Liver (tissue), 9 donors: ENCODE measurements around the gene IL1R2. TPM values are rescaled to one million over a fixed set of nuclear protein-coding genes. Genes with fewer than 3 reads are reported as not detected.

Experiments used
- DNase-seq: peaks from one replicate; pipeline ENCODE4 v3.0.0-alpha.2; 2017; ENCODE audit warnings: low spot score
- H3K27ac ChIP-seq, 2 donors: one replicate each; pipeline ENCODE4 v1.7.0; 2013; ENCODE audit warnings: inconsistent platforms in 2 of 2, low read length in 2 of 2, control low read depth in 1 of 2, low read depth in 1 of 2, mild to moderate bottlenecking in 1 of 2
- H3K27me3 ChIP-seq, 4 donors: one replicate each; pipeline versions ENCODE4 v1.6.1 to v1.7.0; 2013; ENCODE audit warnings: low read length in 3 of 4, inconsistent platforms in 1 of 4, mild to moderate bottlenecking in 1 of 4, moderate library complexity in 1 of 4; ENCODE audit not compliant: control insufficient read depth in 4 of 4, insufficient read depth in 4 of 4
- H3K36me3 ChIP-seq, 4 donors: one replicate each; pipeline versions ENCODE4 v1.6.1 to v1.7.0; 2013; ENCODE audit warnings: low read length in 3 of 4, mild to moderate bottlenecking in 3 of 4, low read depth in 1 of 4, moderate library complexity in 1 of 4; ENCODE audit not compliant: control insufficient read depth in 4 of 4, insufficient read depth in 3 of 4
- H3K4me1 ChIP-seq, 4 donors: one replicate each; pipeline versions ENCODE4 v1.6.1 to v1.7.0; 2013; ENCODE audit warnings: low read length in 3 of 4, mild to moderate bottlenecking in 3 of 4, moderate library complexity in 1 of 4; ENCODE audit not compliant: control insufficient read depth in 4 of 4, insufficient read depth in 4 of 4
- H3K4me3 ChIP-seq, 3 donors: one replicate each; pipeline versions ENCODE4 v1.6.1 to v1.7.0; 2013; ENCODE audit warnings: low read length in 3 of 3, control low read depth in 1 of 3, low read depth in 1 of 3, mild to moderate bottlenecking in 1 of 3
- H3K9ac ChIP-seq, 2 donors: one replicate each; pipeline ENCODE4 v1.7.0; 2013; ENCODE audit warnings: low read length in 2 of 2, mild to moderate bottlenecking in 2 of 2, moderate library complexity in 2 of 2, control low read depth in 1 of 2, low read depth in 1 of 2
- H3K9me3 ChIP-seq, 4 donors: one replicate each; pipeline versions ENCODE4 v1.6.1 to v1.7.0; 2013; ENCODE audit warnings: low read length in 3 of 4; ENCODE audit not compliant: control insufficient read depth in 4 of 4
- ATF3 ChIP-seq: IDR thresholded peaks from 2 replicates; pipeline ENCODE4 v1.6.1; 2016; ENCODE audit warnings: antibody characterized with exemption
- CTCF ChIP-seq: fragments of 150-350 bp; IDR thresholded peaks from 2 replicates; pipeline ENCODE4 v1.5.1; 2017; ENCODE audit warnings: improper control_type of control experiment, low read depth, low read length; ENCODE audit not compliant: missing input control
- EGR1 ChIP-seq, 2 donors: IDR thresholded peaks; 2 replicates each; pipeline ENCODE4 v1.6.1; 2016 to 2018; ENCODE audit warnings: antibody characterized with exemption in 2 of 2, low read depth in 2 of 2
- FOXA1 ChIP-seq: IDR thresholded peaks from 2 replicates; pipeline ENCODE4 v1.6.1; 2016; ENCODE audit warnings: antibody characterized with exemption
- FOXA2 ChIP-seq: IDR thresholded peaks from 2 replicates; pipeline ENCODE4 v1.6.1; 2016; ENCODE audit warnings: antibody characterized with exemption
- GABPA ChIP-seq, 2 donors: IDR thresholded peaks in 1 of 2; conservative IDR thresholded peaks in 1 of 2; 2 replicates each; pipeline ENCODE4 v1.6.1; 2016; ENCODE audit warnings: antibody characterized with exemption in 2 of 2, mild to moderate bottlenecking in 1 of 2, moderate library complexity in 1 of 2
- HNF4A ChIP-seq, 2 donors: conservative IDR thresholded peaks; 2 replicates each; pipeline ENCODE4 v1.6.1; 2016; ENCODE audit warnings: antibody characterized with exemption in 2 of 2, mild to moderate bottlenecking in 2 of 2
- HNF4G ChIP-seq: IDR thresholded peaks from 2 replicates; pipeline ENCODE4 v1.6.1; 2016; ENCODE audit warnings: antibody characterized with exemption
- JUND ChIP-seq, 2 donors: IDR thresholded peaks; 2 replicates each; pipeline ENCODE4 v1.6.1; 2016; ENCODE audit warnings: antibody characterized with exemption in 2 of 2
- MAX ChIP-seq: IDR thresholded peaks from 2 replicates; pipeline ENCODE4 v1.6.1; 2016; ENCODE audit warnings: antibody characterized with exemption
- NR2F2 ChIP-seq: IDR thresholded peaks from 2 replicates; pipeline ENCODE4 v1.6.1; 2016; ENCODE audit warnings: antibody characterized with exemption
- RAD21 ChIP-seq, 2 donors: IDR thresholded peaks; 2 replicates each; pipeline ENCODE4 v1.6.1; 2016; ENCODE audit warnings: antibody characterized with exemption in 2 of 2, mild to moderate bottlenecking in 2 of 2
- REST ChIP-seq: IDR thresholded peaks from 2 replicates; pipeline ENCODE4 v1.6.1; 2016; ENCODE audit warnings: antibody characterized with exemption, mild to moderate bottlenecking
- RXRA ChIP-seq, 2 donors: IDR thresholded peaks; 2 replicates each; pipeline ENCODE4 v1.6.1; 2017 to 2018; ENCODE audit warnings: antibody characterized with exemption in 2 of 2, mild to moderate bottlenecking in 1 of 2
- SP1 ChIP-seq: IDR thresholded peaks from 2 replicates; pipeline ENCODE4 v1.6.1; 2018; ENCODE audit warnings: antibody characterized with exemption, mild to moderate bottlenecking
- TAF1 ChIP-seq: conservative IDR thresholded peaks from 2 replicates; pipeline ENCODE4 v1.6.1; 2016; ENCODE audit warnings: antibody characterized with exemption, mild to moderate bottlenecking
- YY1 ChIP-seq: IDR thresholded peaks from 2 replicates; pipeline ENCODE4 v1.6.1; 2016; ENCODE audit warnings: antibody characterized with exemption, mild to moderate bottlenecking
- ZBTB33 ChIP-seq: IDR thresholded peaks from 2 replicates; pipeline ENCODE4 v1.6.1; 2016; ENCODE audit warnings: antibody characterized with exemption
- WGBS: extraction: QIAGEN DNeasy Blood & Tissue Kit; methylation state at CpG from one replicate; pipeline ENCODE4 v1.1.7; 2013; 5-methylcytosine and 5-hydroxymethylcytosine counted together
- polyA plus RNA-seq, 2 donors: library from polyadenylated mRNA; stranded (reverse) in 1 of 2; unstranded in 1 of 2; fragments of 200-250 nt in 1 of 2; fragments of >200 nt in 1 of 2; fragmentation: Nextera tagmentation in 1 of 2; extraction: Ambion mirVana in 1 of 2; gene quantifications; one replicate each; pipeline versions ENCODE4 v1.2.1 to v1.2.3, GENCODE V29; 2013 to 2015
- total RNA-seq, 2 donors: library from RNA; depleted of rRNA; stranded (reverse); fragments of >200 nt; gene quantifications; one replicate each; pipeline ENCODE4 v1.2.3, GENCODE V29; 2014
- donor health status: healthy.
- donor health status: healthy.
- donor health status: healthy.
- donor health status: healthy.
- donor health status: healthy.

Gene IL1R2
- total and polyA plus RNA-seq, 4 donors: 3.7 to 28.2 (median 7.3) TPM

GRCh38 chr2:102018823-102019445 lies 27.2 kb downstream of the IL1R2 start:
- H3K4me1 ChIP-seq: peaks cover 6 to 19% (median 13%) of the 10 kb centered on the region in 4 donors
- TF ChIP-seq RXRA (IDR thresholded peaks at IDR 0.05) (peak in 1 of 2 donors; percentile 22), MAX (no peak)
- H3K27me3 ChIP-seq: no peaks in the 10 kb centered on the region
- no peak for DNase-seq
- no peak overlapping the region for H3K9ac ChIP-seq
- no peak overlapping the region for H3K4me3 ChIP-seq
- WGBS: 63% methylated on average over 8 of the region's 8 CpGs
- no peak overlapping the region for H3K27ac ChIP-seq
- no peaks in the 10 kb centered on the region for H3K36me3 ChIP-seq
- no peaks in the 10 kb centered on the region for H3K9me3 ChIP-seq

GRCh38 chr2:102020596-102021170 lies 28.9 kb downstream of the IL1R2 start:
- H3K36me3 ChIP-seq: no peaks in the 10 kb centered on the region

More at GRCh38 chr2:102020596-102021170, 28.9 kb downstream of the IL1R2 start:
- Histone ChIP-seq H3K4me1 (peaks cover 6 to 19% (median 13%) of the 10 kb centered on the region in 4 donors), H3K4me3 (no peak overlapping the region), H3K9me3 (no peaks in the 10 kb centered on the region), H3K9ac (no peak overlapping the region), H3K27ac (peak overlapping the region; percentile 15 to 42), H3K27me3 (no peaks in the 10 kb centered on the region)
- peak; percentile 85 for DNase-seq
- 10% methylated on average over 18 of the region's 18 CpGs for whole genome bisulfite sequencing
- TF ChIP-seq FOXA2: no peak
- TF ChIP-seq FOXA1: no peak
- TF ChIP-seq GABPA (IDR thresholded peaks at IDR 0.05 in 1 of 2, conservative IDR thresholded peaks at IDR 0.05 in 1 of 2): no peak
- TF ChIP-seq YY1: no peak
- no peak for TF ChIP-seq MAX
- TF ChIP-seq HNF4A (conservative IDR thresholded peaks at IDR 0.05): no peak
- TF ChIP-seq EGR1 (IDR thresholded peaks at IDR 0.05; ENCODE audit: low read depth in 2 of 2): no peak
- no peak for TF ChIP-seq TAF1
- no peak for TF ChIP-seq NR2F2
- no peak for TF ChIP-seq JUND (IDR thresholded peaks at IDR 0.05)
- peak; percentile 100 for TF ChIP-seq RAD21 (IDR thresholded peaks at IDR 0.05)
- TF ChIP-seq ZBTB33: no peak
- no peak for TF ChIP-seq SP1
- peak; percentile 97 for TF ChIP-seq CTCF
- no peak for TF ChIP-seq HNF4G
- TF ChIP-seq ATF3: no peak
- no peak for TF ChIP-seq REST
- peak in 1 of 2 donors; percentile 59 for TF ChIP-seq RXRA (IDR thresholded peaks at IDR 0.05)
